Neutrophil (primary cell): Measurements from ENCODE around the gene CDS2.

Experiments used
- H3K27ac ChIP-seq: fragments of 200-600 bp; sonication (generic); 2 replicates; pipeline ENCODE4 v1.5.1; 2016; ENCODE audit warnings: mild to moderate bottlenecking, moderate library complexity
- H3K27me3 ChIP-seq: fragments of 200-600 bp; sonication (generic); 2 replicates; pipeline ENCODE4 v1.6.0; 2016; ENCODE audit warnings: mild to moderate bottlenecking
- H3K36me3 ChIP-seq: fragments of 200-600 bp; sonication (generic); 2 replicates; pipeline ENCODE4 v1.5.1; 2017
- H3K4me1 ChIP-seq, 2 experiments: fragments of 200-600 bp in 1 of 2; sonication (generic) in 1 of 2; 1 replicate in 1 of 2; 2 replicates in 1 of 2; pipeline versions ENCODE4 v1.5.1 to v1.6.1; 2013 to 2016; ENCODE audit warnings: low read depth in 1 of 2, low read length in 1 of 2, mild to moderate bottlenecking in 1 of 2, moderate library complexity in 1 of 2; ENCODE audit not compliant: control insufficient read depth in 1 of 2, insufficient read depth in 1 of 2
- H3K4me3 ChIP-seq, 2 experiments: fragments of 200-600 bp in 1 of 2; sonication (generic) in 1 of 2; 1 replicate in 1 of 2; 2 replicates in 1 of 2; pipeline ENCODE4 v1.5.1; 2013 to 2016; ENCODE audit warnings: low read depth in 1 of 2, low read length in 1 of 2, mild to moderate bottlenecking in 1 of 2, moderate library complexity in 1 of 2
- H3K9me3 ChIP-seq: fragments of 200-600 bp; sonication (generic); 2 replicates; pipeline ENCODE4 v1.5.1; 2016
- TF ChIP-seq, protein P1 (sequence below): fragments of 200-600 bp; sonication (generic); IDR thresholded peaks from 2 replicates; pipeline ENCODE4 v1.5.1; 2016; ENCODE audit warnings: antibody characterized with exemption

The CDS2 gene

DNA sequence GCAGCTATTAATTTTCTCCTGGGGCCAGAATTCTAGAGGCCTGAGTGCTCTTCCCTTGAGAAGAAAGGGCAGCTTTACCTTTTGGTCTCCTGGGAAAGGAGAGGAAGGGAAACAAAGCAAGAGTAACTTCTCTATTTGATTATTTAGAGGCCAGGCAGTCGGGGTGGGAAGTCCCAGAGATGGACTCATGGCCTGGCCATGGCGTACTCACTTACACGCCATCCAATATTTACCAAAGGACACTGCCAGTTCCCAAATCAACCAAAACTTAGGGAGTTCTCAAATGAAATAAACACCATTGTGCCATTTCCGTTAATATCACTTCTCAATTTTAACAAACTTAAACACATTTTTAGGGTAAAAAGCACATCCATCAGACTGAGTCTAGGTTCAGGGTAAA, 76.6 kb downstream of the CDS2 start:
- H3K27ac ChIP-seq: no peak overlapping the region
- H3K4me3 ChIP-seq: no peak overlapping the region
- no peaks in the 10 kb centered on the region for H3K27me3 ChIP-seq
- no peaks in the 10 kb centered on the region for H3K9me3 ChIP-seq
- TF ChIP-seq, protein P1, sequence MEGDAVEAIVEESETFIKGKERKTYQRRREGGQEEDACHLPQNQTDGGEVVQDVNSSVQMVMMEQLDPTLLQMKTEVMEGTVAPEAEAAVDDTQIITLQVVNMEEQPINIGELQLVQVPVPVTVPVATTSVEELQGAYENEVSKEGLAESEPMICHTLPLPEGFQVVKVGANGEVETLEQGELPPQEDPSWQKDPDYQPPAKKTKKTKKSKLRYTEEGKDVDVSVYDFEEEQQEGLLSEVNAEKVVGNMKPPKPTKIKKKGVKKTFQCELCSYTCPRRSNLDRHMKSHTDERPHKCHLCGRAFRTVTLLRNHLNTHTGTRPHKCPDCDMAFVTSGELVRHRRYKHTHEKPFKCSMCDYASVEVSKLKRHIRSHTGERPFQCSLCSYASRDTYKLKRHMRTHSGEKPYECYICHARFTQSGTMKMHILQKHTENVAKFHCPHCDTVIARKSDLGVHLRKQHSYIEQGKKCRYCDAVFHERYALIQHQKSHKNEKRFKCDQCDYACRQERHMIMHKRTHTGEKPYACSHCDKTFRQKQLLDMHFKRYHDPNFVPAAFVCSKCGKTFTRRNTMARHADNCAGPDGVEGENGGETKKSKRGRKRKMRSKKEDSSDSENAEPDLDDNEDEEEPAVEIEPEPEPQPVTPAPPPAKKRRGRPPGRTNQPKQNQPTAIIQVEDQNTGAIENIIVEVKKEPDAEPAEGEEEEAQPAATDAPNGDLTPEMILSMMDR: no peak
- H3K36me3 ChIP-seq: peaks cover 8% of the 10 kb centered on the region
- no peaks in the 10 kb centered on the region for H3K4me1 ChIP-seq

DNA sequence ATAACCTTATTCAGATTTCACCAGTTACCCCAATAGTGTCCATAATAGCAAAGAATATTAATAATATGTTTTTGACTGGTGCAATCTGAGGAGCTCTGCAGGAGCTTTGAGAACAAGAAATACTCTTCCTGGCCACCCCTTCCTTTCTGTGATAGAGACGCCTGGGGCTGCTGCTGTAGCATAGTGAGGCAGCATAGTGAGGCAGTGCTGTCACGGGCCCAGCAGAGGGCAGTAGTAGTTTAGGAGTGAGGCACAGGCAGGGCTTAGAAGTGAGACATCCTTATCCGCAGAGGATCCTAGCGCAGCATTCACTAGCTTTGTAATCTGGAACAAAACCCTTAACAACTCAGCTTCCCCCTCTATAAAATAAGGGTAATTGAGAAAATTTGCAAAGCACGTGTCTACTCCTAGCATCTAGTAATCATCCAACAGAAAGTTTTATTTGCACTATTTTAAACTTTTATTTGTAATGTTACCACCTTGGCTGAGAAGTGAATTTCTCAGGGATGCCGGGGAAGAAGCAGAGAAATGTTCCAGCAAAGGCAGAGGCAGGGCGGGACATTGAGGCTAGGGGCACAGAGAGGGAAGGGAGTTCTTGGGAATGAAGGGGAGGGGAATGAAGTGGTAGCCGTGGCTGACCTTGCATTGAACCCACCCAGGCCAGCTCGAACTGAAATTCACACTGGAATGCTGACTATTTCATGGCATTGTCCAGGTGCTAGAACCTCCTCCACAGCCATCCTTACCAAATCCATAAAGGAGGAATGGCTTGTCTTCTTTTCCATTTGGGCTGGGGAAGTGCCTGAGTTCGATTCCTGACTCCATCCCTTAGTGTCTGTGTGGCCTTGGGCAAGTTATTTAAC, 78.8 kb downstream of the CDS2 start:
- no peaks in the 10 kb centered on the region for H3K4me1 ChIP-seq
- TF ChIP-seq, protein P1: peak; percentile 80
- H3K27me3 ChIP-seq: no peaks in the 10 kb centered on the region
- H3K27ac ChIP-seq: no peak overlapping the region
- H3K4me3 ChIP-seq: no peak overlapping the region
- H3K36me3 ChIP-seq: no peaks in the 10 kb centered on the region
- H3K9me3 ChIP-seq: no peaks in the 10 kb centered on the region

DNA sequence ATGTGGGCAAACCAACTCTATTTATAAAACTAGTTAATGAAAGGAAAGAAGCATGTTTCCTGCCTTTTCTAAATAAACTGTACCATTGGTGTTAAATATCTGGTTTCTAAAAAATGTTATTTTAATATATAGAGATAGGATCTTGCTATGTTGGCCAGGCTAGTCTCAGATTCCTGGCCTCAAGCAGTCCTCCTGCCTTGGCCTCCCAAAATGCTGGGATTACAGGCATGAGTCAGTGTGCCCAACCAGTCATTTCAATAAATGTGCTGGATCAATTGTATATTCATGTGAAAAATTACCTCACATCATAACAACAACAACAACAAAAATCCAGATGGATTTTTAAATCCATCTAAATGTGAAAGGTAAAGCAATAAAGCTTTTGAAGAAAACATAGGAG, 80.3 kb downstream of the CDS2 start:
- Histone ChIP-seq H3K27me3 (no peaks in the 10 kb centered on the region), H3K4me1 (no peaks in the 10 kb centered on the region), H3K27ac (no peak overlapping the region), H3K36me3 (no peaks in the 10 kb centered on the region), H3K9me3 (no peaks in the 10 kb centered on the region), H3K4me3 (no peak overlapping the region)
- TF ChIP-seq, protein P1: no peak

GRCh38 chr20:5211803-5212714, 85.3 kb downstream of the CDS2 start:
- TF ChIP-seq, protein P1: no peak
- Histone ChIP-seq H3K4me3 (no peak overlapping the region), H3K36me3 (no peaks in the 10 kb centered on the region), H3K27ac (no peak overlapping the region), H3K9me3 (no peaks in the 10 kb centered on the region), H3K27me3 (no peaks in the 10 kb centered on the region), H3K4me1 (no peaks in the 10 kb centered on the region)

DNA sequence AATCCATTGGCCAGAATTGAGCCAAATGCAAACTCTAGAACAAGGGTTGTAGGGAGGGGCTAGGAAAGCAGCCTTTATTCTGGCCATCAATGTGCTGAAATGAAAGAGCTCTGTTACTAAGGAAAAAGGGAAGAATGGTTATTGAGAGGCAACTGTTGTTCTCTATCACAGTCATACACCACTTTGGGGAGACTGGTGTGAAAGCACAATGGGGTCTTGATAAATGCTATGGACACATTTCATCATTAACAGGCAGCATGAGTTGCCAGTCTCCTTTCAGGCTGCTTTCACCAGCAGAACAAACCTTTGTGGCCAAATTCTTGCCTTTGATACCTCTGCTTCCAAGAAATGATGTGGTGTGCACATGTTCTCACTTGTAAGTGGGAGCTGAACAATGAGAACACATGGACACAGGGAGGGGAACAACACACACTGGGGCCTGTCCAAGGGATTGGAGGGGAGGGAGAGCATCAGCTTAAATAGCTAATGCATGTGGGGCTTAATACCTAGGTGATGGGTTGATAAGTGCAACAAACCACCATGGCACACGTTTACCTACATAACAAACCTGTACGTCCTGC, 86.2 kb downstream of the CDS2 start:
- Histone ChIP-seq H3K27me3 (no peaks in the 10 kb centered on the region), H3K27ac (no peak overlapping the region), H3K9me3 (no peaks in the 10 kb centered on the region), H3K4me3 (no peak overlapping the region), H3K36me3 (no peaks in the 10 kb centered on the region), H3K4me1 (no peaks in the 10 kb centered on the region)
- TF ChIP-seq, protein P1: no peak
